ENCODE data around the gene TMEM87A. TPM values are rescaled to one million over a fixed set of nuclear protein-coding genes. Genes with fewer than 3 reads are reported as not detected.

Gene TMEM87A
- total RNA-seq, 4 donors from 2014 or later: 40.7 to 57.5 (median 47.7) TPM

DNA sequence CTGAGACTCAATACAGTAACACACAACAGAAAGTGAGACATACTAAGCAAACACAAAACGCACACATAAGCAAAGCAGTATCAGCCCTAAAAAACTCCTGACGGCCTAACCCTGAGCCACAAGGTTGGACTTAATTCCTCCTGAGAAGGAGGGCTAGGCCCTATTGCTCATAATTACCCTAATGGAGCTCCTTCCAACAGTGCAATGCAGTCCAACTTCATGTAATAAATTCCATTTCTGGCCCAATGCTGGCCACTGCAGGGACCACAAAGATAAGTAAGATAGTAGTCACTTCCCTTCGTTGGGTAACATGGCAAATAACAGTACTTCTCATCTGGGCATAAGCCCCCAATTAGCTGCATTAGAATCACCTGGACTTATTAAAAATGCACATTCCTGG lies 69.3 kb downstream of the TMEM87A start:
- Histone ChIP-seq H3K4me1 (peaks cover 15 to 49% (median 24%) of the 10 kb centered on the region in 4 donors), H3K4me3 (no peak overlapping the region), H3K27me3 (no peaks in the 10 kb centered on the region), H3K36me3 (peaks cover 0 to 18% (median 10%) of the 10 kb centered on the region in 4 donors), H3K27ac (replicated peaks in 1 of 4) (no peak overlapping the region), H3K9me3 (no peaks in the 10 kb centered on the region)
- 75% methylated on average over 3 of the region's 3 CpGs for whole genome bisulfite sequencing
- TF ChIP-seq POLR2AphosphoS5 (IDR thresholded peaks at IDR 0.05): no peak
- TF ChIP-seq POLR2A (IDR thresholded peaks at IDR 0.05; ENCODE audit: low read depth): no peak
- TF ChIP-seq, protein P1, sequence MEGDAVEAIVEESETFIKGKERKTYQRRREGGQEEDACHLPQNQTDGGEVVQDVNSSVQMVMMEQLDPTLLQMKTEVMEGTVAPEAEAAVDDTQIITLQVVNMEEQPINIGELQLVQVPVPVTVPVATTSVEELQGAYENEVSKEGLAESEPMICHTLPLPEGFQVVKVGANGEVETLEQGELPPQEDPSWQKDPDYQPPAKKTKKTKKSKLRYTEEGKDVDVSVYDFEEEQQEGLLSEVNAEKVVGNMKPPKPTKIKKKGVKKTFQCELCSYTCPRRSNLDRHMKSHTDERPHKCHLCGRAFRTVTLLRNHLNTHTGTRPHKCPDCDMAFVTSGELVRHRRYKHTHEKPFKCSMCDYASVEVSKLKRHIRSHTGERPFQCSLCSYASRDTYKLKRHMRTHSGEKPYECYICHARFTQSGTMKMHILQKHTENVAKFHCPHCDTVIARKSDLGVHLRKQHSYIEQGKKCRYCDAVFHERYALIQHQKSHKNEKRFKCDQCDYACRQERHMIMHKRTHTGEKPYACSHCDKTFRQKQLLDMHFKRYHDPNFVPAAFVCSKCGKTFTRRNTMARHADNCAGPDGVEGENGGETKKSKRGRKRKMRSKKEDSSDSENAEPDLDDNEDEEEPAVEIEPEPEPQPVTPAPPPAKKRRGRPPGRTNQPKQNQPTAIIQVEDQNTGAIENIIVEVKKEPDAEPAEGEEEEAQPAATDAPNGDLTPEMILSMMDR (IDR thresholded peaks at IDR 0.05): no peak
- no peak for TF ChIP-seq EP300 (IDR thresholded peaks at IDR 0.05)
- no peak for DNase-seq (ENCODE audit: extremely low spot score)
- intact Hi-C loops (cut with DNase I): no loop called here

- Histone ChIP-seq H3K9me3 (no peaks in the 10 kb centered on the region), H3K4me3 (no peak overlapping the region), H3K27ac (replicated peaks in 1 of 4) (no peak overlapping the region), H3K36me3 (peaks cover 5 to 31% (median 23%) of the 10 kb centered on the region in 4 donors), H3K4me1 (peaks cover 15 to 44% (median 22%) of the 10 kb centered on the region in 4 donors), H3K27me3 (no peaks in the 10 kb centered on the region)
- WGBS: 65% methylated on average over 2 of the region's 2 CpGs
- intact Hi-C loops (cut with DNase I): no loop called here
- no peak for DNase-seq (ENCODE audit: extremely low spot score)
- TF ChIP-seq EP300 (IDR thresholded peaks at IDR 0.05) (no peak), POLR2A (IDR thresholded peaks at IDR 0.05; ENCODE audit: low read depth) (no peak), POLR2AphosphoS5 (IDR thresholded peaks at IDR 0.05) (no peak)
- TF ChIP-seq, protein P1 (IDR thresholded peaks at IDR 0.05): no peak
Observed at GRCh38 chr15:42202653-42203052, 70.6 kb downstream of the TMEM87A start.

GRCh38 chr15:42201801-42202200 lies 71.4 kb downstream of the TMEM87A start:
- DNase-seq (ENCODE audit: extremely low spot score): no peak
- TF ChIP-seq, protein P1 (IDR thresholded peaks at IDR 0.05): no peak
- TF ChIP-seq POLR2A (IDR thresholded peaks at IDR 0.05; ENCODE audit: low read depth) (no peak), POLR2AphosphoS5 (IDR thresholded peaks at IDR 0.05) (no peak), EP300 (IDR thresholded peaks at IDR 0.05) (no peak)
- Histone ChIP-seq H3K4me3 (no peak overlapping the region), H3K27ac (replicated peaks in 1 of 4) (no peak overlapping the region), H3K27me3 (no peaks in the 10 kb centered on the region), H3K36me3 (peaks cover 5 to 37% (median 28%) of the 10 kb centered on the region in 4 donors), H3K9me3 (no peaks in the 10 kb centered on the region), H3K4me1 (peaks cover 8 to 36% (median 15%) of the 10 kb centered on the region in 4 donors)
- WGBS: 97% methylated on average over 1 of the region's 1 CpG
- intact Hi-C loops (cut with DNase I): no loop called here

DNA sequence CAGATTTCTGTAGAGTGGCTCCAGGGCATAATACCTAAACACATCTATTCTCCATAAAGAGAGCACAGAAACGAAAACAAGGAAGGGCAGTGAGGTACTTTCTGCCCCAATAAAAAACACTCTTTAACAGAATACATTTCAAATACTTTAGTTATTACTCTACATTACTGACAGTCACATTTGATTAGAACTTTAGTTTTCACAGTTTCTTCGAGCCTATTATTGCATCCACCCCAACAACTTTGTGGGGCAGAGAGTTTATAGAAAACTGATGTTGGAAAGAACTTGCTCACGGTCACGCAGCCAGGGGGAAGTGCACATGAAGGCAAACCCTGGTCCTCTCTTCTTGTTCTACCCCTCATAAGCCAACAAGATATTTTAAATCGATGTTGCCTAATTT lies 74.1 kb downstream of the TMEM87A start:
- DNase-seq (ENCODE audit: extremely low spot score): no peak
- peaks cover 5 to 48% (median 30%) of the 10 kb centered on the region in 4 donors for H3K36me3 ChIP-seq

More for the DNA sequence above, 74.1 kb downstream of the TMEM87A start:
- intact Hi-C loops (cut with DNase I): no loop called here
- 84% methylated on average over 5 of the region's 5 CpGs for WGBS
- H3K9me3 ChIP-seq: no peaks in the 10 kb centered on the region
- no peaks in the 10 kb centered on the region for H3K27me3 ChIP-seq
- TF ChIP-seq POLR2AphosphoS5 (IDR thresholded peaks at IDR 0.05) (no peak), EP300 (IDR thresholded peaks at IDR 0.05) (no peak), POLR2A (IDR thresholded peaks at IDR 0.05; ENCODE audit: low read depth) (no peak)
- TF ChIP-seq, protein P1 (IDR thresholded peaks at IDR 0.05): no peak
- H3K4me3 ChIP-seq: no peak overlapping the region
- H3K27ac ChIP-seq (replicated peaks in 1 of 4): no peak overlapping the region
- H3K4me1 ChIP-seq: peaks cover 0 to 13% (median 0%) of the 10 kb centered on the region in 4 donors

Measured in esophagus muscularis mucosa (tissue), 4 donors.